ENCODE data around the gene NEK4.
"Not testable (repeated sequence)": the region's sequence is repeated elsewhere in the genome, so short reads cannot be mapped to it uniquely, and the experiment has no call there.

Gene NEK4

DNA sequence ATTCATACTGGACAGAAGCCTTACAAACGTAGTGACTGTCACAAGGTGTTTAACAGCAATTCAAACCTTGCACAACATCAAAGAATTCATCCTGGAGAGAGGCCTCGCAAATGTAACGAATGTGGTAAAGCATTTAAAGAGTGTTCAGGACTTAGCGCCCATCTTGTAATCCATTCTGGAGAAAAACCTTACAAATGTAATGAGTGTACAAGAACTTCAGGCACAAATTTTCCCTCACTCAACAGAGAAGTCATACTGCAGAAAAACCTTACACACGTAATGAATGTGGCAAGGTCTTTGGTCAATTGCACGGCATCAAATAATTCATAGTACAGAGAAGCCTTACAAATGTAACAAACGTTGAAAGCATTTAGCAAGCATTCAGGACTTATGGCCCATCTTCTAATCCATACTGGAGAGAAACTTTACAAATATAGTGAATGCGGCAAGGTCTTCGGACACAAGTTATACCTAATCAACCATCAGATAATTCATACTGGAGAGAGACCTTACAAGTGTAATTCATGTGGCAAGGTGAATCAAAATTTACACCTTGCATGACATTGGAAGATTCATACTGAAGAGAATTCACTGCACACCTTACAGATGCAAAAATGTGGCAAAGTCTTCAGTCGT lies 37.4 kb downstream of the NEK4 start:
- DNase-seq (ENCODE audit: low read depth, low spot score) = no peak

DNA sequence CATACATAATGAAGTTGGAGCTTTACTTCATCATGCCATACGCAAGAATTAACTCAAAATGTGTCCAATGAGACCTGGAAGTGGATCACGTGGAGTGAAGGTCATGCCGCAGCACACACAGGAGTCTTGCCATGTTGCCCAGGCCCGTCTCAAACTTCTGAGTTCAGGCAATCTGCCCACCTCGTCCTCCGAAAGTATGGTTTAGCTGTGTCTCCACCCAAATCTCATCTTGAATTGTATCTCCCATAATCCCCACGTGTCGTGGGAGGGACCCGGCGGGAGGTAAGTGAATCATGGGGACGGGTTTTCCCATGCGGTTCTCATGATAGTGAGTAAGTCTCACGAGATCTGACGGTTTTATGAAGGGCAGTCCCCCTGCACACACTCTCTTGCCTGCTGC lies 39.1 kb downstream of the NEK4 start:
- DNase-seq (ENCODE audit: low read depth, low spot score) = no peak

DNA sequence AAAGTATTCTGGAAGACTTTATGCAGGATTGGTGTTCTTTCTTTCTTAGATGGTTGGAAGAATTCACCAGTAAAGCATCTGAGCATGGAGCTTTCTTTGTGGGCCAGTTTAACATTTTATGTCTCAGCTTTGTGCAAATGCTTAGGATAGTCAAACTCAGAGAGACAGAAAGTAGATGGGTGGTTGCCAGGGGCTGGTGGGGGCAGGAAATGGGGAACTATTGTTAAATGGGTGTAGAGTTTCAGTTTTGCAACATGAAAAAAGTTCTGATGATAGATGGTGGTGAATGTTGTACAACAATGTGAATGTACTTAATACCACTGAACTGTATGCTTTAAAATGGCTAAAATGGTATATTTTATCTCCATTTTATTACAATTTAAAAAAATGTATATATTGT lies 40.1 kb downstream of the NEK4 start:
- no peak for DNase-seq (ENCODE audit: low read depth, low spot score)

DNA sequence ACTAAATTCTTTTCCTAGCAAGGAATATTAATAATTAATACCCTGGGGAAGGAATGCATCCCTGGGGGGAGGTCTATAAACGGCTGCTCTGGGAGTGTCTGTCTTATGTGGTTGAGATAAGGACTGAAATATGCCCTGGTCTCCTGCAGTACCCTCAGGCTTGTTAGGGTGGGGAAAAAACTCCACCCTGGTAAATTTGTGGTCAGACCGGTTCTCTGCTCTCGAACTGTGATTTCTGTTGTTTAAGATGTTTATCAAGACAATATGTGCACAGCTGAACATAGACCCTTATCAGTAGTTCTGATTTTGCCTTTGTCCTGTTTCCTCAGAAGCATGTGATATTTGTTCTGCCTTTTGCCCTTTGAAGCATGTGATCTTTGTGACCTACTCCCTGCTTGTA lies 42.0 kb downstream of the NEK4 start:
- DNase-seq (ENCODE audit: low read depth, low spot score) = not testable (repeated sequence)

DNA sequence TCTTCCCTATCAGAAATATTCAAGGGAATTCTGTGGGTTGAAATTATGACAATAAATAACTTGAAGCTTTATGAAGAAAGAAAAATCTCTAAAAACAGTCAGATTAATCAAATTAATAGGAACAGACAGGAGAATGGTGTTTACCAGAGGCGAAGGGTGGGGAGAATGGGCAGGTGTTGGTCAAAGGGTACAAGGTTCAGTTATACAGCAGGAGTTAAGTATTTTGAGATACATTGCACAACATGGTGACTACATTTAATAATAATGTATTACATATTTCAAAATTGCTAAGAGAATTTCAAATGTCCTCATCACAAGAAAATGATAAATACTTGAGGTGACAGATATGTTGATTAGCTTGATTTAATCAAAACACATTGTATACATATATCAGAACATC lies 46.2 kb downstream of the NEK4 start:
- no peak for DNase-seq (ENCODE audit: low read depth, low spot score)

DNA sequence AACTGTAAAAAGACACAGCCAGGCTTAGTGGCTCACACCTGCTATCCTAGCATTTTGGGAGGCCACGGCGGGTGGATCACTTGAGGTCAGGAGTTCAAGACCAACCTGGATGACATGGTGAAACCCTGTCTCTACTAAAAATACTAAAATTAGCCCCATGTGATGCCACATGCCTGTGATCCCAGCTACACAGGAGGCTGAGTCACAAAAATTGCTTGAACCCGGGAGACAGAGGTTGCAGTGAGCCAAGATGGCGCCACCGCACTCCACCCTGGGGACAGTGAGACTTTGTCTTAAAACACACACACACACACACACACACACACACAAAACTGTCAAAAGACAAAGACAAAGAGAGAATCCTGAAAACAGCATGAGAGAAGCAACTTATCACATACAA lies 46.8 kb downstream of the NEK4 start:
- no peak for DNase-seq (ENCODE audit: low read depth, low spot score)

DNA sequence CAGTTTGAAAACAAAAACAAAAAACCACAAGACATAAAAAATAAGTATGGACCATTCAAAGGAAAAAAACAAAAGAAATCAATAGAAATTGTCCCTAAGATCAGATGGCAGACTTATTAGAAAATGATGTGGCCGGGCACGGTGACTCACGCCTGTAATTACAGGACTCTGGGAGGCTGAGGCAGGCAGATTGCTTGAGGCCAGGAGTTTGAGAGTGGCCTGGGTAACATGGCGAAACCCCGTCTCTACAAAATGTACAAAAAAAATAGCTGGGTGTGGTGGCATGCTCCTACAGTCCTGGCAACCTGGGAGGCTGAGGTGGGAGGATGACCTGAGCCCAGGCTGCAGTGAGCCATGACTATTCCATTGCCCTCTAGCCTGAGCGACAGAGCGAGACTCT lies 48.2 kb downstream of the NEK4 start:
- DNase-seq (ENCODE audit: low read depth, low spot score) = no peak

DNA sequence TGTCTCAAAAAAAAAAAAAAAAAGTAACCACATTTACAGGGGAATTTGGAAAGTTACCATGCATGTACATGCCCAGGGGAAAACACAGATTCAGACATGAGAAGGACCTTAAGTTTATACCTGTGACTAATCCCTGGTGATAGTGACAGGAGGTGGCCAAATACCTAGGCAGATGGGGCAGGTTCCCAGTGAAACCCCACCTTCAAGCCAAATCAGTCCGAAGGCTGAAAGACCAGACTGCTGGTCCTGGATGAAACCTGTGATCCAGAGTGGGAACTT lies 49.1 kb downstream of the NEK4 start:
- no peak for DNase-seq (ENCODE audit: low read depth, low spot score)

DNA sequence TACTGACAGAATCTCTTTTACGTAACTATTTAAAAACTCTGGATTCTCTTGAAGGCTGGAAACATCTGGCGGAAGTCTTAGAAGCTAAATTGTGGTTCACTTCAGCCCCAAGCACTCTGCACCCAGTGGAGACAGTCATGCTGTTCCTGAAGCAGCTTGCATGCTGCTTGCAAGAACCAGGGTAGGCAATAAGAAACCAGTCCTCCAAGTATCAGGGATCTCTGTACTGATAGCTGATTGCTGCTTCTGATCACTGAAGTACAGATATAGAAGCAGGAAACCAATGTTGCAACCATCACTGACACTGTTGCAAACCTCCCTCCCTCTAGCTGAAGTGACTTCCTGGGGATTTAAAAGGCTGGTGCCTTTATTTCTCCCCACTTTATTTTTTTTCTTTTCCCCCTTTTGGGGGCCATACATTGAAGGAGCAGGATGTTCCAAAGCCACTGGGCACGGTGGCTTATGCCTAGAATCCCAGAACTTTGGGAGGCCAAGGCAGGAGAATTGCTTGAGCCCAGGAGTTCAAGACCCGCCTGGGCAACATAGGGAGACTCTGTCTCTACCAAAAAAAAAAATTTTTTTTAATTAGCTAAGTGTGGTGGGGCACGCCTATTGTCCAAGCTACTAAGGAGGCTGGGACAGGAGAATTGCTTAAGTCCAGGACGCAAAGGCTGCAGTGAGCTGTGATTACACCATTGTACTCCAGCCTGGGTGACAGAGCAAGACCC lies 49.6 kb downstream of the NEK4 start:
- no peak for DNase-seq (ENCODE audit: low read depth, low spot score)

DNA sequence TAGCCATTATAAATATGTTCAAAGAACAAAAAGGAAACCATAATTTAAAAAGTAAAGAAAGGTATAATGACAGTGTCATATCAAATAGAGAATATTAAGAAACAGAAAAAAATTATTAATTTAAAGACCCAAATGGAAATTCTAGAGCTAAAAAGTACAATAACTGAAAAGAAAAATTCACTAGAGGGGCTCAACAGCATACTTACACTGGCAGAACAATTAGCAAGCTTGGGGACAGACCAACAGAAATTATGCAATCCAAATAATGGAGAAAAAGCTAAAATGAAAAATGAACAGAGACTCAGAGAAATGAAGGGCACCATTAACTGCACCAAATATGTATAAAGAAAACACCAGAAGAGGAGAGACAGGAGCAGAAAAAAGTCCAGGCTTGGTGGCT lies 51.1 kb downstream of the NEK4 start:
- no peak for DNase-seq (ENCODE audit: low read depth, low spot score)

DNA sequence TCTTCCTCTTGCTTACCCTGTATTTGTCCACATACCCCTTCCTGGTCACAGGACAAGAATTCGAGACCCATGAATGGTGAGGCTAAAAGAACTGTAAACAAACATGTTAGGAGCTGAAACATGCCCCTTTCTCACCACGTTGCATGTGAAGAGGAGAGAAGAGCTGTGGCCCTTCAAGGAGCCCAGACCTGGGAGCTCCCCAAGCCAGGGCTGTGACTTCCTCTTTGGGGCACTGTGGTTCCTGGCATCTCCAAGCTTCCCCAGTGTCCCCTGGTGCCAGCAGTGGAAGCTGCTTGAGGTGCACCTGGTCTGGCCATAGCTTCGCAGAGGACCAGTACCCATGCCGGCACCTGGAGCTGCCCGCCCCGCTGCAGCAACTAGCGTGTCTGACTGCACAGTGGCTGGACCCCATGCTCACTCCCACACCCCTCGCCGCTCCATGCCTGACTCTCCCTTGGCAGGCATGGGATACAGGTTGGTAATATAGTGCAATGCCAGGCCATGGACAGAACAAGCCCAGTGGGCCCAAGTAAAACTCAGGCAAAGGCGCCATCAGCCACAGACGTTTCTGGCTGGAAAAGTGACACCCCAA lies 54.9 kb downstream of the NEK4 start:
- no peak for DNase-seq (ENCODE audit: low read depth, low spot score)

DNA sequence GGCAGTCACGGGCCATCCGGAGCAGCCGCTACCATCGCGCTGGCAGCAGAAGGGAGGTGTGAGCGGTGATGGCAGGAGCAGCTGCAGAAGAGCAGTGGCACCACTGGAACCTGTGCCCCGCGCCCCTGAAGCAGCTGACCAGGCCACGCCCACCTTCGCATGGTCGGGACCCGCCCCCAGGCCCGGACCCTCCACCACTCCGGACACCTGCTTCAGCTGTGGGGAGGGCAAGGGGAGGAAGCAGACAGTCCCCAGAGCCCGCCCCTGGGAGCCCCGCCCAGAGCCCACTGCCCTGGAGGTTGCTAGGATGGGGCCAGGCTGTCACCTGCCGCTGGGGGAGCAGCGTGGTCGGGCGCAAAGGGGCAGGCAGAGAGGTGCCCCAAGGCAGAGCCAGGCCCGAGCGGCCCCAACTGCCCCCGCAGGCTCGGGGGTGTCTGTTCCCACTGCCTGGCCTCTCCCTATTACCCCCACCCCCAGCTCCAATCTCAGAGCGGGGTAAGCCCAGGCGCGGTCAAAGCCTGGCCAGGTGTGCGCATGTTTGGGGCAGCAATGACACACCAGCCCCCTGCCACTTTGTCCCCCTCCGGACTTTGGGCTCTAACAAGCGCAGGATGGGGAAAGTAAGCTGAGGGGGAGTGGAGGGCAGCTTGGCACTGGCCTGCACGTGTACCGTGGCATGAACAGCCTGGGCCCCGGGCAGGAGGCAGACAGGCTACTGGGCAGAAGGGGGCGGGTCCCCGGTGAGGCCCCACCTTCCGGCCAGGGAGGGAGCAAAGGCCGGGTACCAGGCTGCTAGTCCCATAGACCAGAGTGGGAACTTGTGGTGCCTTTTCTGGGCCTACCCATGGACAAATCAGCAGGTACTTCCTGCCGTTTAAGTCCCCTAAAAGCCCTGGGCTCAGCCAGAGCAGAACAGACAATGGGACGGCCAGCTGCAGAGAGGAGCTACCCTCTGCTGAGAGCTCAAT lies 56.1 kb downstream of the NEK4 start:
- DNase-seq (ENCODE audit: low read depth, low spot score) = peak; percentile 86

DNA sequence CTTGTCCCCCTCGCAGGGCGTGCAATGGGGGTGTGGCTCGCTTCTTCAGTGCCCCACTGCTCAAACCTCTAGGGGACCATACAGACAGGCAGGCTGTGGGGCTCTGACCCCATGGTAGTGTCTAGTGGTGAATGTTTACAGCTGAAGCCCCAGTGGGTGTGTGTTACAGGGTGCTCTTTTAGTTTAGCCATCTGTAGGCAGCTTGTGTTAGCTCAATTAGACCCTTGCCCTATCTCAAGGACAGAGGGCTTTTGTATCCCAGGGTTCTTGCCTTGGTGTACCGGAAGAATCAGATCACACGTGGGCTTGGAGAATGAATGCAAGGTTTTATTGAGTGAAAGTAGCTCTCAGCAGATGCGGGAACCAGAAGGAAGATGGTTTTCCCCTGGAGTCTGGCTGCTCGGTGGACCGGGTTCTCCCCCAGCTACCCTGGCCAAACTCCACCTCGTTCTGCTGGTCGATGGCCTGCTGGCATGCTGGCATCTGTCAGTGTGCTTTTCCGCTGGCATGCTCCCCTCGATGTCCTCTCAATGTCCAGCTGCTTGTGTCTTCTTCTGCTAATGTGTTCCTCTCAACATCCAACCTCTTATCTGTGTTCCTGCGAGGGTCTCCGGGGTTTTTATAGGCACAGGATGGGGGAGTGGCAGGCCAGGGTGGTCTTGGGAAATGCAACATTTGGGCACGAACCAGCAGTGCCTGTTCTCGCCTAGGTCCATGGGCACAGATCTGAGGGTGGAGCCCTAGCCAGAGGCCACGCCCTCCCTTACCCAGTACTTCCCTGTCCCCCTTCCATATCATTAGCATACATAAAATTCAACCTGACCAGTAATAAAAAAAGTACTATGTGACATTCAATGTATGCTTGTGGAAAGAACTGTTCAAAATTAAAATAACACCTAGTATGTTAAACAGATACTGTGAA lies 58.2 kb downstream of the NEK4 start:
- no peak for DNase-seq (ENCODE audit: low read depth, low spot score)

DNA sequence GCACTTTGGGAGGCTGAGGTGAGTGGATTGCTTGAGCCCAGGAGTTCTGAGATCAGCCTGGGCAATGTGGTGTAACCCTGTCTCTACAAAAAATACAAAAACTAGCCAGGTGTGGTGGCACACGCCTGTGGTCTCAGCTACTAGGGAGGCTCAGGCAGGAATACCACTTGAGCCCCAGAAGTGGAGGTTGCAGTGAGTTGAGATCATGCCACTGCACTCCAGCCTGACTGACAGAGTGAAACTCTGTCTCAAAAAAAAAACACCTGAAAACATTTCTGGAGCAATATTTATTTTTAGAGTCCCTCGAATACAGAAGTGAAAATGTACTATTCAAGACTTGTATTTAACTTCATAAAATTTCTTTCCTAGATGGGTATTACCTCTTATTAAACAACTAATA lies 60.2 kb downstream of the NEK4 start:
- no peak for DNase-seq (ENCODE audit: low read depth, low spot score)

DNA sequence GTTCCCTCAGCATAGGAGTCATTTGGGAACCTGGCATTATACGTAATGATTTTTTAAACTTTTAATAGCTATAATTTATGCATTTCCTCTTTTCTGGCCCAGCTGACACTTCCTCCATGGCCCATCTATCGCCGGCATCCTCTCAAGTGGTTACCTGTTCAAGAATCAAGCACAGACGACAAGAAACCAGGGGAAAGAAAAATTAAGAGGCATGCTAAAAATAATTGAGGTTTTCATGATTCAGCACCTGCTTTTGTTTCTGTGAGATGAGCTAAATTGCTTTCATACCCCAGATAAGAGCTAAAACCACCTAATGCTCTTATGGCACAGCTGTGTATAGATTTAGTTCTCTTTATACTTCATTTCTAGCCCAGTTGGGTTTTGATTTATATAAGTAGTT lies 63.2 kb downstream of the NEK4 start:
- DNase-seq (ENCODE audit: low read depth, low spot score) = no peak

DNA sequence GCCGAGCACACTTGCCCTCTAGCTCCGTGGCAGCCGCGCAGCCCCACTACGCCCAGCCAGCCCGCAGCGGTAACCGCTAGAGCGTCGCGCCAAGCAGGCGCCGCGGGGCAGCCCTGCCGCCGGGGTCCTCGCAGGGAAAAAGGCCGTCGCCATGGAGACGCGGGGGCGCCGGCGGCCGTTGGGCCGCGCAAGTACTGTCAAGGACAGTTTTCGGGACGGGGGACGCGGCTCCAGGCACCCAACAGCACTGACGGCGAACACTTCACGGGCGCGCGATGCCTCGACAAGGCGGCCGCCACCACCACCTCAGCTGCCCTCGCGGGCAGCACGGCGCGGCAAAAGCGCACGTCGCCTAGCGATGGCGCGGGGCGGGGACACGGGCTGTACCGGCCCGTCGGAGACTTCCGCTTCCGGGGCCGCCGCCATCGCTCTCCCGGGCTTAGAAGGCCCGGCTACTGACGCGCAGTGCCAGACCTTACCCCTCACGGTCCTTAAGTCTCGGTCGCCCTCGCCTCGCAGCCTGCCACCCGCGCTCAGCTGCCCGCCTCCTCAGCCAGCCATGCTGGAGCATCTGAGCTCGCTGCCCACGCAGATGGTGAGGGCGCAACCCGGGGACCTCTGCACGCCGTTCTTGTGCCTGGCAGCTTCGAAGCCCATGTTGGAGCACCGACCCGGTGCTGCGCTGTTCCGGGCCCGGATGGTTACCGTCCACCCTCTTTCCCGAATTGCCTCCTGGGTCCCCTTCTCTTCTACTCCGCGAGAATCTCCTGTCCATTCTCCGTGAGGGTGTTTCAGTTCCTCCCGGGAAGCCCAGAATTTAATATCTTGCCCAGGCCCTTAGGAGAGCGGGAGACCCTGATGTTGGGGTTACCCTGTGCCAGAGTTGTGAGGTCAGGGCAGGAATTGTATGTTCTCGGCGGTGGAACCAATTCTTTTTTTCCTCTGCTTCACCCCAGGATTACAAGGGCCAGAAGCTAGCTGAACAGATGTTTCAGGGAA lies 64.8 kb downstream of the NEK4 start, which contains the start of the genes GLT8D1 and SPCS1:
Gene GLT8D1, minus strand, starts transcription at position 104 of the 999 bp plus-strand sequence. CDS start 5,331 bp downstream, outside the sequence.
Gene SPCS1, plus strand, starts transcription at position 419 of the 999 bp plus-strand sequence. Its CDS starts 141 bp downstream, at position 560.
- DNase-seq (ENCODE audit: low read depth, low spot score) = peak; percentile 92

DNA sequence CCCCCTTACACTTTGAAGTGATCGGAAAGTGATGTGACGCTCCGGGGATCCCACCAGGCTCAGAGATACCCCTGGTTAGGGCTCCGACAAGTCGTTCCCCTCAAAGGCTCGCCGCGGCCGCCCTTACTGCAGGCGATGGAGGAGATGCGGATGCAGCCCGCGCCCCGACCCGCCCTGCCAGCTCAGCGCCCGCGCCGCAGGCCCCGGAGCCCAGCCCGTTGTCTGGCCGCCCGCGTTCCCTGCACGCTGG lies 65.4 kb downstream of the NEK4 start:
- no peak for DNase-seq (ENCODE audit: low read depth, low spot score)

DNA sequence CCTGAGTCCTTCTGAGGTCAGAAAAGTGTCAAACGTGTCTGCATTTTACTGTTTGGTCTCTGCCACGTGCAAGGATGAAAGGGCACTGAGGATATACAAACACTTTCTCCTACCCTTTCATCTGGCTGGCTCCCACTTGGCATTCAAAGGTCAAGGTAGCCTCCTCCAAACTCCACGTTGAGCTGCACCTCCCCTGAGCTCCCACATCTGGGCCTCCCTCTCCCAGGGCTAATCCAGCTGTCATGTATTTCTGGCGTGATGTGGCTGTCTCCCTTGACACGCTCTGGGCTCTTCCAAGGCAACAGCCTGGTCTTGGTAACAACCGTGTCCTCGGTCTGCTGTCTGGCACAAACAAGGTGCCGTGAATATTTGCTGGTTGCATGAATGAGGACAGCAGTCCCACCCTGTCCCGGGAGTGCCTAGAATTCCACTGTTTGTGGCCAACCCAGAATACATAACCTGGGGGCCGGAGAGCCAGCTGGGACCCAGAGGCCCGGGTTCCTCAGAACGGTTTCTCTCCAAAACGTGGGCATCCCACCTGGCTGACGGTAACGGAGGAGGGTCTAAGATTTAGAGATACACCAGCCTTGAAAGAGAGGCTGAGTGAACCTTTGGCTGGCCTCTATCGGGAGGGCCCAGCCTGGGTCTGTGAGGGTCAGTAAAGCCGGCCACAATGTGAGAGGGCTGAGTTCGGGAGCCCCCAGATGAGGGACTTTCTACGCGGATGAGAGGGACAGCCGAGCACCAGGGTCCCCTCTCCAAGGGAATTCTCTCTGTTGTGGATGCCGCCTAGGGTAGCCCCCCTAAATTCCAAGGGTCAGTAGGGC lies 65.9 kb downstream of the NEK4 start:
- peak; percentile 34 for DNase-seq (ENCODE audit: low read depth, low spot score)

DNA sequence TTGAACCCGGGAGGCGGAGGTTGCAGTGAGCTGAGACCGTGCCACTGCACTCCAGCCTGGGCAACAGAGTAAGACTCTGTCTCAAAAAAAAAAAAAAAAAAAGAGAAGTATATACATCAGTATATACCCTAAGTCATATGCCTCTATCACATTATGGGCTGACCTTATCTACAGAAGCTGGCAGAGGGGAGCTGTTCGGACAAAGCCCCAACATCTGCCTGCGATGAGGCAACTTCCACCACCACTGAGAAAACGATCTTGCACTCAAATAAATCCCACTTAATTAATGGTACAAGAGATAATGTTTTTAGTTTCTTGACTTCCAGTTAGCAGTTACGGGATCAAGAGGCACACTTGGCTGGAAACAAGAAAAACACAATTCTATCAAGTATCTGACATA lies 67.4 kb downstream of the NEK4 start:
- DNase-seq (ENCODE audit: low read depth, low spot score) = no peak
